Progenitor cell of endocrine pancreas (in vitro differentiated cells): ENCODE measurements around the gene CCDC9B. TPM values are rescaled to one million over a fixed set of nuclear protein-coding genes. Genes with fewer than 3 reads are reported as not detected.
A peak's percentile ranks its signal among the peaks of the same experiment; 100 is the strongest.

Experiments used
- DNase-seq: peaks from one replicate; pipeline ENCODE4 v3.0.0; 2021; ENCODE audit warnings: low spot score; ENCODE audit not compliant: unreplicated experiment
- H3K27ac Mint-ChIP-seq: 2 replicates; pipeline ENCODE4 v1.8.0; 2021; ENCODE audit warnings: mild to moderate bottlenecking, moderate library complexity, mixed read lengths
- H3K27me3 Mint-ChIP-seq: 2 replicates; pipeline ENCODE4 v1.8.0; 2021; ENCODE audit warnings: mixed read lengths
- H3K36me3 Mint-ChIP-seq: 2 replicates; pipeline ENCODE4 v1.8.0; 2022; ENCODE audit warnings: mixed read lengths; ENCODE audit not compliant: insufficient read depth
- H3K4me1 Mint-ChIP-seq: 2 replicates; pipeline ENCODE4 v1.8.0; 2021; ENCODE audit warnings: low read depth, mixed read lengths
- H3K4me3 Mint-ChIP-seq: 2 replicates; pipeline ENCODE4 v1.8.0; 2021; ENCODE audit warnings: low read depth, mild to moderate bottlenecking, moderate library complexity, mixed read lengths
- H3K9me3 Mint-ChIP-seq: 2 replicates; pipeline ENCODE4 v1.8.0; 2021; ENCODE audit warnings: low read depth, mixed read lengths
- total RNA-seq: library from RNA; stranded (reverse); gene quantifications from 2 replicates; pipeline ENCODE4 v1.2.1, GENCODE V29; 2021
- TF ChIP-seq, protein P1 (sequence below): fragments of 200-600 bp; sonication (generic); IDR thresholded peaks from one replicate; pipeline ENCODE4 v1.5.0; 2021; ENCODE audit warnings: antibody characterized with exemption, mild to moderate bottlenecking; ENCODE audit not compliant: unreplicated experiment

The CCDC9B gene
- total RNA-seq, 1 donor from 2014 or later, result 0.07 TPM

DNA sequence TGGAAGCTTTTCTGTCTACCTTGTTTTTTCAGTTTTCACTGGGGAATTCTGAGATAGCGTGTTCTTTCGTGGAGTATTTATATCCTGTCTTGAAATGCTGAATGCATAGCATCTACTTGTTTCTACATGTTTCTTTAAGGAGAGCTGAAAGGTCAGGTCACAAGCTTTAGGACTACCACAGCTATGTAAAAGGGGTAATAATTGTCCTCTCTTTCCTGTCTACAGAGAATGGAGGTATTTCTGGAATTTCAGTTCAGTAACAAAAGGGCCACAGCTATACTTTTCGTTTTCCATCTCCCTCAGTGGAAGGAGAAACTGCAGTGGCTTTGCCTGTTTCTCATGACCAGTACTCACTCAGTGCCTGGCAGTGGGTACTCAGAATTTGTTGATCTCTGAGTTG lies 12.6 kb downstream of the CCDC9B start:
- Mint-ChIP-seq H3K27ac (no peak overlapping the region), H3K4me1 (no peaks in the 10 kb centered on the region)

GRCh38 chr15:40327457-40327856 lies 13.3 kb downstream of the CCDC9B start:
- no peaks in the 10 kb centered on the region for H3K9me3 Mint-ChIP-seq
- no peaks in the 10 kb centered on the region for H3K4me1 Mint-ChIP-seq
- no peak for DNase-seq
- TF ChIP-seq, protein P1, sequence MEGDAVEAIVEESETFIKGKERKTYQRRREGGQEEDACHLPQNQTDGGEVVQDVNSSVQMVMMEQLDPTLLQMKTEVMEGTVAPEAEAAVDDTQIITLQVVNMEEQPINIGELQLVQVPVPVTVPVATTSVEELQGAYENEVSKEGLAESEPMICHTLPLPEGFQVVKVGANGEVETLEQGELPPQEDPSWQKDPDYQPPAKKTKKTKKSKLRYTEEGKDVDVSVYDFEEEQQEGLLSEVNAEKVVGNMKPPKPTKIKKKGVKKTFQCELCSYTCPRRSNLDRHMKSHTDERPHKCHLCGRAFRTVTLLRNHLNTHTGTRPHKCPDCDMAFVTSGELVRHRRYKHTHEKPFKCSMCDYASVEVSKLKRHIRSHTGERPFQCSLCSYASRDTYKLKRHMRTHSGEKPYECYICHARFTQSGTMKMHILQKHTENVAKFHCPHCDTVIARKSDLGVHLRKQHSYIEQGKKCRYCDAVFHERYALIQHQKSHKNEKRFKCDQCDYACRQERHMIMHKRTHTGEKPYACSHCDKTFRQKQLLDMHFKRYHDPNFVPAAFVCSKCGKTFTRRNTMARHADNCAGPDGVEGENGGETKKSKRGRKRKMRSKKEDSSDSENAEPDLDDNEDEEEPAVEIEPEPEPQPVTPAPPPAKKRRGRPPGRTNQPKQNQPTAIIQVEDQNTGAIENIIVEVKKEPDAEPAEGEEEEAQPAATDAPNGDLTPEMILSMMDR, result no peak
- H3K4me3 Mint-ChIP-seq, result no peak overlapping the region
- H3K36me3 Mint-ChIP-seq, result peaks cover 4% of the 10 kb centered on the region
- no peak overlapping the region for H3K27ac Mint-ChIP-seq
- H3K27me3 Mint-ChIP-seq, result peaks cover 54% of the 10 kb centered on the region

More for the DNA sequence above, 12.6 kb downstream of the CCDC9B start:
- peaks cover 53% of the 10 kb centered on the region for H3K27me3 Mint-ChIP-seq
- no peak overlapping the region for H3K4me3 Mint-ChIP-seq
- peaks cover 4% of the 10 kb centered on the region for H3K36me3 Mint-ChIP-seq
- TF ChIP-seq, protein P1, result no peak
- no peaks in the 10 kb centered on the region for H3K9me3 Mint-ChIP-seq
- DNase-seq, result no peak

GRCh38 chr15:40325700-40326099 lies 15.0 kb downstream of the CCDC9B start:
- no peak for DNase-seq
- H3K27me3 Mint-ChIP-seq, result peaks cover 64% of the 10 kb centered on the region
- peaks cover 4% of the 10 kb centered on the region for H3K9me3 Mint-ChIP-seq
- TF ChIP-seq, protein P1, result no peak
- no peaks in the 10 kb centered on the region for H3K4me1 Mint-ChIP-seq
- H3K36me3 Mint-ChIP-seq, result peaks cover 4% of the 10 kb centered on the region
- no peak overlapping the region for H3K4me3 Mint-ChIP-seq
- H3K27ac Mint-ChIP-seq, result no peak overlapping the region

- TF ChIP-seq, protein P1, result no peak
- DNase-seq, result no peak
- Mint-ChIP-seq H3K36me3 (peaks cover 4% of the 10 kb centered on the region), H3K4me3 (peak overlapping the region; percentile 68), H3K4me1 (no peaks in the 10 kb centered on the region), H3K27ac (no peak overlapping the region), H3K27me3 (peaks cover 67% of the 10 kb centered on the region), H3K9me3 (peaks cover 4% of the 10 kb centered on the region)
These were observed 15.6 kb downstream of the CCDC9B start for GRCh38 chr15:40325188-40325587.

GRCh38 chr15:40323953-40324937 lies 16.5 kb downstream of the CCDC9B start:
- Mint-ChIP-seq H3K27ac (no peak overlapping the region), H3K4me3 (peak overlapping the region; percentile 68), H3K36me3 (peaks cover 4% of the 10 kb centered on the region), H3K9me3 (peaks cover 4% of the 10 kb centered on the region), H3K4me1 (no peaks in the 10 kb centered on the region), H3K27me3 (peaks cover 67% of the 10 kb centered on the region)
- TF ChIP-seq, protein P1, result no peak
- no peak for DNase-seq
